IMR-90 (cell line): ENCODE measurements around the gene OR7G3.

Source experiments
- CEBPB ChIP-seq: IDR thresholded peaks from 2 replicates; pipeline ENCODE4 v1.6.1; 2012; ENCODE audit warnings: low read depth, low read length, improper control_type of control experiment
- MAZ ChIP-seq: IDR thresholded peaks from 2 replicates; pipeline ENCODE4 v1.6.1; 2012; ENCODE audit warnings: low read depth, mild to moderate bottlenecking, low read length, improper control_type of control experiment, moderate library complexity, borderline replicate concordance
- MXI1 ChIP-seq: IDR thresholded peaks from 2 replicates; pipeline ENCODE4 v1.6.1; 2012; ENCODE audit warnings: low read depth, mild to moderate bottlenecking, low read length, moderate library complexity, borderline replicate concordance
- POLR2A ChIP-seq: IDR thresholded peaks from 2 replicates; pipeline ENCODE4 v1.6.1; 2012; ENCODE audit warnings: mild to moderate bottlenecking, low read depth, low read length
- RAD21 ChIP-seq: IDR thresholded peaks from 2 replicates; pipeline ENCODE4 v1.6.1; 2012; ENCODE audit warnings: low read length, improper control_type of control experiment
- SMC3 ChIP-seq: fragments of 150-350 bp; IDR thresholded peaks from 2 replicates; pipeline ENCODE4 v1.6.1; 2016; ENCODE audit warnings: low read depth, mild to moderate bottlenecking, antibody characterized with exemption, low read length, moderate library complexity
- TF ChIP-seq, protein P1 (sequence below): conservative IDR thresholded peaks from 2 replicates; pipeline ENCODE4 v1.5.1; 2012; ENCODE audit warnings: mild to moderate bottlenecking, low read depth, low read length, improper control_type of control experiment
- TF ChIP-seq, protein P2 (sequence below): fragments of 150-350 bp; IDR thresholded peaks from 2 replicates; pipeline ENCODE4 v1.6.1; 2017; ENCODE audit warnings: mild to moderate bottlenecking, antibody characterized with exemption, low read length, low read depth
- TF ChIP-seq, protein P3 (sequence below): fragments of 150-350 bp; IDR thresholded peaks from 2 replicates; pipeline ENCODE4 v1.6.1; 2016; ENCODE audit warnings: low read depth, mild to moderate bottlenecking, low read length, moderate library complexity, borderline replicate concordance

DNA sequence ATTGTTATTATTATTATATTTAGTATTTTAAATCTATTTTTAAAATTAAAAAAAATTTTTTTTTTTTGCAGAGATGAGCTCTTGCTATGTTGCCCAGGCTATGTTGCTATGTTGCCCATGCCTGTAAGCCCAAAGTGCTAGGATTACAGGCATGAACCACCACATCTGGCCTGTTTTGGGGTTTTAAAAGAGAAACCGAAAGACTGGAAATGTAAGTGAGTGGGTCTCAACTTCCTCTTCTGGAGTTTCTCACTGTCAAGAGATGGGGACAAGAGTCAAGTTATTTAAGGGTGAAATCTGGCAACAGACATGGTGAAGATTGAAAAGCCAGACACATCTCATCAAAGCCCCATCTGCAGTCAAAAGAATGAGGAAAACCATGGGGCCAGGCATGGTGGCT lies 4.2 kb upstream of the OR7G3 start:
- TF ChIP-seq, protein P1, sequence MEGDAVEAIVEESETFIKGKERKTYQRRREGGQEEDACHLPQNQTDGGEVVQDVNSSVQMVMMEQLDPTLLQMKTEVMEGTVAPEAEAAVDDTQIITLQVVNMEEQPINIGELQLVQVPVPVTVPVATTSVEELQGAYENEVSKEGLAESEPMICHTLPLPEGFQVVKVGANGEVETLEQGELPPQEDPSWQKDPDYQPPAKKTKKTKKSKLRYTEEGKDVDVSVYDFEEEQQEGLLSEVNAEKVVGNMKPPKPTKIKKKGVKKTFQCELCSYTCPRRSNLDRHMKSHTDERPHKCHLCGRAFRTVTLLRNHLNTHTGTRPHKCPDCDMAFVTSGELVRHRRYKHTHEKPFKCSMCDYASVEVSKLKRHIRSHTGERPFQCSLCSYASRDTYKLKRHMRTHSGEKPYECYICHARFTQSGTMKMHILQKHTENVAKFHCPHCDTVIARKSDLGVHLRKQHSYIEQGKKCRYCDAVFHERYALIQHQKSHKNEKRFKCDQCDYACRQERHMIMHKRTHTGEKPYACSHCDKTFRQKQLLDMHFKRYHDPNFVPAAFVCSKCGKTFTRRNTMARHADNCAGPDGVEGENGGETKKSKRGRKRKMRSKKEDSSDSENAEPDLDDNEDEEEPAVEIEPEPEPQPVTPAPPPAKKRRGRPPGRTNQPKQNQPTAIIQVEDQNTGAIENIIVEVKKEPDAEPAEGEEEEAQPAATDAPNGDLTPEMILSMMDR: no peak
- TF ChIP-seq POLR2A (no peak), CEBPB (no peak), MAZ (no peak), RAD21 (no peak), SMC3 (no peak), MXI1 (no peak)
- TF ChIP-seq, protein P2, sequence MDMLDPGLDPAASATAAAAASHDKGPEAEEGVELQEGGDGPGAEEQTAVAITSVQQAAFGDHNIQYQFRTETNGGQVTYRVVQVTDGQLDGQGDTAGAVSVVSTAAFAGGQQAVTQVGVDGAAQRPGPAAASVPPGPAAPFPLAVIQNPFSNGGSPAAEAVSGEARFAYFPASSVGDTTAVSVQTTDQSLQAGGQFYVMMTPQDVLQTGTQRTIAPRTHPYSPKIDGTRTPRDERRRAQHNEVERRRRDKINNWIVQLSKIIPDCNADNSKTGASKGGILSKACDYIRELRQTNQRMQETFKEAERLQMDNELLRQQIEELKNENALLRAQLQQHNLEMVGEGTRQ: no peak
- TF ChIP-seq, protein P3, sequence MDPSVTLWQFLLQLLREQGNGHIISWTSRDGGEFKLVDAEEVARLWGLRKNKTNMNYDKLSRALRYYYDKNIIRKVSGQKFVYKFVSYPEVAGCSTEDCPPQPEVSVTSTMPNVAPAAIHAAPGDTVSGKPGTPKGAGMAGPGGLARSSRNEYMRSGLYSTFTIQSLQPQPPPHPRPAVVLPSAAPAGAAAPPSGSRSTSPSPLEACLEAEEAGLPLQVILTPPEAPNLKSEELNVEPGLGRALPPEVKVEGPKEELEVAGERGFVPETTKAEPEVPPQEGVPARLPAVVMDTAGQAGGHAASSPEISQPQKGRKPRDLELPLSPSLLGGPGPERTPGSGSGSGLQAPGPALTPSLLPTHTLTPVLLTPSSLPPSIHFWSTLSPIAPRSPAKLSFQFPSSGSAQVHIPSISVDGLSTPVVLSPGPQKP: no peak
